GM20000 (cell line): ENCODE data around the gene MUC2.
"Not testable (repeated sequence)": the region's sequence is repeated elsewhere in the genome, so short reads cannot be mapped to it uniquely, and the experiment has no call there.

Source experiments
- DNase-seq: peaks from one replicate; pipeline ENCODE4 v3.0.0; 2012; ENCODE audit warnings: low spot score
- TF ChIP-seq, protein P1 (sequence below): IDR thresholded peaks from 2 replicates; pipeline ENCODE4 v1.5.1; 2012; ENCODE audit warnings: mild to moderate bottlenecking, control low read depth; ENCODE audit errors: extremely low read depth, missing control alignments

The MUC2 gene

DNA sequence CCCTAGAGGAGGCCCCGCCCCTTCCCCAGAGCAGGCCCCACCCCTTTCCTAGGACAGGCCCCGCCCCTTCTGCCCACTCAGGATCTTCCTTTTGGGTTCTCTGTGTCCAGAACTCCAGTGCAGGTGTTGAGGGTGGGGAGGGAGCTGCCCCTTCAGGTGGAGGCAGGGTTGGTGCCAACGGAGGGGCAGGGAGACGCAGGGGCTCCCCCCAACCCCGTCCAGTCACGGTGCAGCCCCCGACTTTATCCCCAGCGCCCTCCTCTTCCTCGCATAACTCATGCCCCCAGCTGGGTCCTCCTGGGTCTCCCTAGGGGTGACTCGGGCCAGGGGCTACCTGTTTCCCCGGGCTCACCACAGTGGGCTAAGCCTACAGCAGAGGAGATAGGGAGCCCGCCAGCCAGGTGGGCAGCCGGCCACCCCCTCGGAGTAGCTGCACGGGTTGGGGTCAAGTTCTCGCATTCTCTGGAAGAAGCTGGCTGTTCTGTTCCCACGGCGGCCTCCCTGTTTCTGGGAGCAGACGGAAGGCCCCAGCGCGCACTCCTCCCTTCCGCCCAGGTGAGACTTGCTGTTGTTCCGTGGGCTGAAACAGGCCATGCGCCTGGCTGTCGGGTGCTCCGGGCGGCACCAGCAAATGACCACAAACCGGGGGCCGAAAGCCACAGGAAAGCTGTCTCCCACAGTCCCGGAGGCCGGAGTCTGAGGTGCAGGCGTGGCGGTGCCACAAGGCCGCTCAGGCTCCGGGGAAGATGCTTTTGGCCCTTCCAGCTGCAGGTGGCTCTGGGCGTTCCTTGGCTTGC is 38.9 kb downstream of the MUC2 start:
- no peak for DNase-seq
- TF ChIP-seq, protein P1, sequence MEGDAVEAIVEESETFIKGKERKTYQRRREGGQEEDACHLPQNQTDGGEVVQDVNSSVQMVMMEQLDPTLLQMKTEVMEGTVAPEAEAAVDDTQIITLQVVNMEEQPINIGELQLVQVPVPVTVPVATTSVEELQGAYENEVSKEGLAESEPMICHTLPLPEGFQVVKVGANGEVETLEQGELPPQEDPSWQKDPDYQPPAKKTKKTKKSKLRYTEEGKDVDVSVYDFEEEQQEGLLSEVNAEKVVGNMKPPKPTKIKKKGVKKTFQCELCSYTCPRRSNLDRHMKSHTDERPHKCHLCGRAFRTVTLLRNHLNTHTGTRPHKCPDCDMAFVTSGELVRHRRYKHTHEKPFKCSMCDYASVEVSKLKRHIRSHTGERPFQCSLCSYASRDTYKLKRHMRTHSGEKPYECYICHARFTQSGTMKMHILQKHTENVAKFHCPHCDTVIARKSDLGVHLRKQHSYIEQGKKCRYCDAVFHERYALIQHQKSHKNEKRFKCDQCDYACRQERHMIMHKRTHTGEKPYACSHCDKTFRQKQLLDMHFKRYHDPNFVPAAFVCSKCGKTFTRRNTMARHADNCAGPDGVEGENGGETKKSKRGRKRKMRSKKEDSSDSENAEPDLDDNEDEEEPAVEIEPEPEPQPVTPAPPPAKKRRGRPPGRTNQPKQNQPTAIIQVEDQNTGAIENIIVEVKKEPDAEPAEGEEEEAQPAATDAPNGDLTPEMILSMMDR: no peak

DNA sequence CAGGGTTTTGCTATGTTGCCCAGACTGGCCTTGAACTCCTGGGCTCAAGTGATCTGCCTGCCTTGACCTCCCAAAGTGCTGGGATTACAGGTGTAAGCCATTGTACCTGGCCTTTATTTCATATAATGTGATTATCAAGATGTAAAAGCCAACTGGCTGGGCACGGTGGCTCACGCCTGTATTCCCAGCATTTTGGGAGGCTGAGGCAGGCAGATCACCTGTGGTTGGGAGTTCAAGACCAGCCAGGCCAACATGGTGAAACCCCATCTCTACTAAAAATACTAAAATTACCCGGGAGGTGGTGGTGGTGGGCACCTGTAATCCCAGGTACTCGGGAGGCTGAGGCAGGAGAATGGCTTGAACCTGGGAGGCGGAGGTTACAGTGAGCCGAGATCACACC is 40.6 kb downstream of the MUC2 start:
- DNase-seq: not testable (repeated sequence)

DNA sequence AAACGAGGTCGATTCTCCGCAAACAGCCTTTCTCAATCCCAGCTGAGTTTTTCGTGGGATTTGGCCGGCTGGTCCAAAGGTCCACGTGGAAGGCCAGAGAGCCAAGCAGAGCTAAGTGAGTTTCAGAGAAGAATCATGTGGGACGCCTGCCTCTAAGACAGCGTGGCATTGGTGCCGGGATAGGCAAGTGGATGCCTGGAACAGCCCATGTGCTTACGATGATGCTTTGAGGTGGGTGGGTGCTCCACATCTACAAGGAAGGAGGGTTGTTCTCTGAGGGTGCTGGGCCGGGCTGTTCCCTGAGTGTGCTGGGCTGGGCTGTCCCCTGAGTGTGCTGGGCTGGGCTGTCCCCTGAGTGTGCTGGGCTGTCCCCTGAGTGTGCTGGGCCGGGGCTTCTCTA is 41.4 kb downstream of the MUC2 start:
- DNase-seq: no peak
- TF ChIP-seq, protein P1: no peak

DNA sequence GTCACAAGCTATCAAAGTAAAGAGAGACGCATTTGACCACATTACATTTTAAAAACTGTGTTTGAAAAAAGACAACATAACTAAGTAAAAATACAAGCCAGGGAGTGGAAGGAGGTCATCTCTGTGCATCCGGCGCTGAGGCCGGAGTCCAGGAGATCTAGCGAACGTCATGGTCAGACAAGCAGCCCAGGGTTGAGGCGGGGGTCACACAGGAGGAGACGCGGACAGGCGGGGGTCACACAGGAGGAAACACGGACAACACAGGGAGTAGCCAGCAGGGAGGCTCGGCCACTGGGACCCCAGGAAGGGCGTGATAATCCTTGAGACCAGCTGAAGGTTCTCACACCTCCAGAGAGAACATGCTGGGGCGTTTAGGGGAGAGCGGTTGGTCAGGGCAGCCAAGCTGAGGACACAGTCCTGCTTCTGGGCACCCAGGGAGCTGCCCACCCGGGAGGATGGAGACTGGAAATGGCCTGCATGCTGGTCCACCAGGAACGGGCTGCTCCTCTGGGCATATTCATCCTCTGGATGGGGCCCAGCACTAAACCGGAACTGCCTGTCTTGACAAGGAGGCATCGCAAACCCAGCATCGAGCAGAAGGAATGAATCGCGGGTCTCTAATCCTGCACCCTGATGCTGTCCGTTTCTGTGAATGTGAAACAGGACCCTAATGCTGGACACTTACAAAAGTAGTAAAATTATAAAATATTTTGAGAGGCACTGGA is 42.2 kb downstream of the MUC2 start:
- TF ChIP-seq, protein P1: no peak
- no peak for DNase-seq

DNA sequence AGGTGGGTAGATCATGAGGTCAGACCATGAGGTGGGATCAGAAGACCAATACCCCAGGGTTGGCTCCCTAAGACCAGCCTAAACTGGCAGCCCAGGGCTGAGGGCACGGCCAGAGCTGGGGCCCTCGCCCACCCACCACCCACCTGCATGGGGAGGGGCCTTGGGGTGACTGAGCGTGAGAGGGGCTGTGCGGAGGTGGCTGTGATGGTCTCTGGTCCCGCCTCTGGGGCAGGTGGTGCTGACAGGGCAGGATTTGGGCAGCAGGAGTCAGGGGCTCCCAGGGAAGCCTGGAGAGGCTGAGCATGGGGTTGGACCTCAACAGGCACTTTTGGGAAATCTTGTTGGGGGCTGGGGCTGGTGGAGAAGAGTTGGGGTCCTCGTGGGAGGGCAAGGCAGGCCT is 43.3 kb downstream of the MUC2 start:
- TF ChIP-seq, protein P1: no peak
- no peak for DNase-seq

DNA sequence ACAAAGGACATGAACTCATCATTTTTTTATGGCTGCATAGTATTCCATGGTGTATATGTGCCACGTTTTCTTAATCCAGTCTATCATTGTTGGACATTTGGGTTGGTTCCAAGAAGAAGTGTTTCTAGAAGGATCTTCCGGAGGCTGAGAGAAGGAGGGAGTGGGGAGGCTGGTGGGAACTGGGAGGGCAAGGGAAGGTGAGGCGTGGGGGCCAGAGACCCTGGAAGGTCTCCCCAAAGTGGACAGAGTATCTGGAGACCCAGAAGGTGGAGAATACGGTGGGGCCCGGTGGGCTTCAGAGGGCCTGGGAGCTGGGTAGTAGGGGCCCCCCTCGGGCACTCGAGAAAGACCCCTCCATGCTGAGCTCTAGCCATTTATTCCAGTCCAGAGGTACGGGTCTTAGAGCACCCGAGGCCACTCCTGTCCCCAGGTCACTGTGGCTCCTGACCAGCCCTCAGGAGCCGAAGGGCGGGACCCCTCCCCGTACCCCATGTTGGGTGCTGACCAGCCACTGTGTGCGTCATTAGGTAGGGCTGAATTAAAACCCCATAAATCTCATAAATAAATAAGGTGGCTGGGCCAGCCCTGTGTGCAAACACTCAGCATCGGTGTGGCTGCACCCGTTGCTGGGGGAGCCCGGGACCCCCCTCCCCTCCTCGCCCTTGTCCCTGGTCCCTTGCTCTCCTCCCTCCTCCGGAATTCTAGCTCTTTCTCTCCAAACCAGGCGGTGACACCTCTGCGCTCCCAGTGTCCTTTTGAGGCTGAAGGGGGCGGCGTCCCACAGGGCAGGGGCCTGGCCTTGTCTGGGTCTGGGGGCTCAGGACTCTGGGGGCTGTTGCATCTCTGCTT is 44.3 kb downstream of the MUC2 start:
- TF ChIP-seq, protein P1: no peak
- no peak for DNase-seq

DNA sequence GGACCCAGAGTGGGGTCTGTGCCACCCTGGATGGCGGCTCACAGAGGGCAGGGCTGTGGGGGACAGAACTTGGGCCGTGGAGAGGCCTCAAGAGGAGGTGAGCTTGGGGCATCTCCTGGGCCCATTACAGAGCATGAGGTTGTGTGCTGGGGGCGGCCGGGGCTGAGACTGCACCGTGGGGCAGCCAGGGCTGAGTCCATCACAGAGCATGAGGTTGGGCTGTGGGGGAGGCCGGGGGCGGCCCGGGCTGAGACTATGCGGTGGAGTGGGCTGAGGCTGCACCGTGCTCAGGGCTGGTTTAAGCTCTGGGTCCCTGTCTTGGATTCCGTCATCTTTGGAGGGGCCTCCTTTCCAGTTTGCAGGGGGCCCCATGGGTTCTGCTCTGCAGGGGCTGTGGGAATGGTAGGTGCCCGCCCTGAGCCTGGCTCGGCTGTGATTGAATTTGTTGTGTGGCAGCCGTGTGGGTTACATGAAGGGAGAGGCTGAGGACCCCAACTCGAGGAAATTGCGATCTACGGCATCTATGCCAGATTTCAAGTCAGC is 45.0 kb downstream of the MUC2 start:
- TF ChIP-seq, protein P1: no peak

More for the DNA sequence above, 45.0 kb downstream of the MUC2 start:
- DNase-seq: no peak
